ENCODE results near the gene DDRGK1. TPM values are rescaled to one million over a fixed set of nuclear protein-coding genes. Genes with fewer than 3 reads are reported as not detected.

The DDRGK1 gene
- total and polyA plus RNA-seq, 2 of the 8 experiments (the other 6 are each of a cell fraction or from before 2014, with no cell fraction given): 29.4 to 42.0 TPM

DNA sequence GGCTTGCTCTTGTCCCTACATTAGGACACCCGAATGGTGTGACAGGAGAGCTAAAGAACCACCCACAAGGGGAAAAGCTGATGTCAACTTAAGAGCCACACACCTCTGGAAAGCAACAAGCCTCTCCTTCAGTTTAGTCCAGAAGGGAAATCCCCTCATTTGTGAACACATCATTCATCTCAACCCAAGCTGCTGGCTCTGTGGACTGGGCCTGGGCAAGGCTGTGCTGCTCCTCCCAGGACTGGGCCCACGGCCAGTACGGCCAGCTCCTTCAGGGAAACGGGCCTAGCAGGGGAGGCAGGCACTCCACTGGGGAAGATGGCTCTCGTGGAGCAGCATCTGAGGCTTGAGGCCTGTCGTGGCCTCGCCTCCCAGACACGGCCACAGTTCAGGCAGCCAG is 47.3 kb upstream of the DDRGK1 start:
- peaks cover 4% of the 10 kb centered on the region; the same call in 1 of the 2 replicates for H3K23me2 ChIP-seq (ENCODE audit: low read depth, low read length)
- DNase-seq (ENCODE audit: low read depth in 1 of 2, low spot score in 2 of 2) (no peak), FAIRE-seq (no peak)
- no peak overlapping the region for H3K23ac ChIP-seq (ENCODE audit: insufficient read length)
- H4K5ac ChIP-seq (ENCODE audit: insufficient read length, low read depth, low read length): no peak overlapping the region
- peaks cover 0 to 4% (median 0%) of the 10 kb centered on the region in 4 experiments; a peak in 1 of 8 replicates for H3K36me3 ChIP-seq (ENCODE audit: control insufficient read depth in 2 of 4, insufficient read depth in 4 of 4, low read length in 3 of 4)
- no peak overlapping the region for H3K4ac ChIP-seq (replicated peaks; ENCODE audit: insufficient read length, low read depth, low read length)
- peaks cover 0 to 3% of the 10 kb centered on the region in 2 experiments for H4K20me1 ChIP-seq (replicated peaks in 1 of 2; ENCODE audit: control insufficient read depth in 1 of 2, insufficient read depth in 2 of 2, low read length in 2 of 2)
- no peak overlapping the region for H3K9ac ChIP-seq (replicated peaks in 1 of 4; ENCODE audit: extremely low read depth in 1 of 4, low read depth in 3 of 4, low read length in 3 of 4)
- ChIA-PET CTCF (ENCODE audit: partially characterized antibody) (interaction anchor here (0.6 to 10.5 kb wide), 18 partner anchors 8 to 182 kb away, joined by 3 to 158 read pairs (median 8); partner anchors contain the start of gene SLC4A11), POLR2A (ENCODE audit: partially characterized antibody) (interaction anchor here (1.0 kb wide), 1 partner anchor 28 kb away, joined by 3 read pairs; no protein-coding TSS in a partner anchor)
- H3K79me1 ChIP-seq (ENCODE audit: low read depth, low read length): no peaks in the 10 kb centered on the region
- 90% methylated on average over 7 of the region's 8 CpGs; no CpG with 5 or more reads in 1 of the 2 experiments for WGBS, 2 experiments (ENCODE audit: extremely low coverage in 1 of 2, insufficient coverage in 1 of 2, insufficient read length in 1 of 2, insufficient replicate concordance in 2 of 2, low coverage in 1 of 2, low lambda C conversion rate in 2 of 2, missing lambda C conversion rate in 1 of 2)
- H2BK120ac ChIP-seq (replicated peaks; ENCODE audit: low read depth, low read length): no peak overlapping the region
- peaks cover 0 to 5% (median 1%) of the 10 kb centered on the region in 4 experiments; a peak in 3 of 7 replicates for H3K4me1 ChIP-seq (replicated peaks in 1 of 4; ENCODE audit: control insufficient read depth in 3 of 4, insufficient read depth in 4 of 4, low read length in 3 of 4)
- no peak overlapping the region for H3K27ac ChIP-seq (ENCODE audit: low read depth, low read length)
- H2AFZ ChIP-seq (ENCODE audit: low read length): no peak overlapping the region
- H3K79me2 ChIP-seq (ENCODE audit: control insufficient read depth in 1 of 2, insufficient read depth in 2 of 2, low read length in 2 of 2): no peaks in the 10 kb centered on the region
- H2BK12ac ChIP-seq (ENCODE audit: low read depth, low read length): no peak overlapping the region
- no peak overlapping the region for H2BK20ac ChIP-seq (ENCODE audit: low read length)
- H3K14ac ChIP-seq (ENCODE audit: insufficient read length): no peak overlapping the region
- TF ChIP-seq TAF1 (IDR thresholded peaks at IDR 0.05; ENCODE audit: low read depth, low read length): no peak
- TF ChIP-seq, protein P1, sequence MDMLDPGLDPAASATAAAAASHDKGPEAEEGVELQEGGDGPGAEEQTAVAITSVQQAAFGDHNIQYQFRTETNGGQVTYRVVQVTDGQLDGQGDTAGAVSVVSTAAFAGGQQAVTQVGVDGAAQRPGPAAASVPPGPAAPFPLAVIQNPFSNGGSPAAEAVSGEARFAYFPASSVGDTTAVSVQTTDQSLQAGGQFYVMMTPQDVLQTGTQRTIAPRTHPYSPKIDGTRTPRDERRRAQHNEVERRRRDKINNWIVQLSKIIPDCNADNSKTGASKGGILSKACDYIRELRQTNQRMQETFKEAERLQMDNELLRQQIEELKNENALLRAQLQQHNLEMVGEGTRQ (IDR thresholded peaks at IDR 0.05; ENCODE audit: low read length): no peak
- TF ChIP-seq JUN (IDR thresholded peaks at IDR 0.05; ENCODE audit: low read depth, low read length): no peak
- no peak for TF ChIP-seq RFX5 (IDR thresholded peaks at IDR 0.05; ENCODE audit: borderline replicate concordance, low read depth, low read length)
- no peak overlapping the region for H3K4me2 ChIP-seq (ENCODE audit: insufficient read depth in 1 of 2, low read depth in 2 of 2, low read length in 2 of 2)
- no peak overlapping the region for H3K56ac ChIP-seq (replicated peaks; ENCODE audit: insufficient read length, low read depth, low read length)
- no peak overlapping the region; the same call in 1 of the 2 replicates for H4K8ac ChIP-seq (ENCODE audit: extremely low read depth, insufficient read depth, low read length)
- H2BK15ac ChIP-seq (ENCODE audit: low read length): no peak overlapping the region
- H3K27me3 ChIP-seq (replicated peaks in 1 of 4; ENCODE audit: control insufficient read depth in 3 of 4, extremely low read depth in 1 of 4, insufficient read depth in 3 of 4, low read length in 3 of 4): peaks cover 0 to 24% (median 18%) of the 10 kb centered on the region in 4 experiments; a peak in 6 of 7 replicates
- no peak overlapping the region for H3K18ac ChIP-seq (ENCODE audit: extremely low read depth, low read length)
- H3K9me3 ChIP-seq (ENCODE audit: insufficient read depth in 2 of 2, low read depth in 1 of 2, low read length in 1 of 2): no peaks in the 10 kb centered on the region
- no peak overlapping the region for H2AK5ac ChIP-seq (ENCODE audit: low read depth, low read length)
- no peak overlapping the region for H2BK5ac ChIP-seq (ENCODE audit: low read depth, low read length)
- H4K91ac ChIP-seq (replicated peaks; ENCODE audit: insufficient read length, low read length): no peak overlapping the region
- H3K4me3 ChIP-seq (ENCODE audit: extremely low read depth in 1 of 4, insufficient read depth in 2 of 4, low read depth in 3 of 4, low read length in 4 of 4): no peak overlapping the region
